Transverse colon (tissue), 4 donors: Measurements from ENCODE around the gene RNF121.

ENCODE experiments used
- POLR2AphosphoS5 ChIP-seq, 3 donors: sonication (generic); formaldehyde crosslinking; IDR thresholded peaks; one replicate each; pipeline ENCODE4 v1.6.1; 2016; ENCODE audit warnings: antibody characterized with exemption in 3 of 3
- TF ChIP-seq, protein P1 (sequence below), 5 experiments: fragments of 200-600 bp in 3 of 5; fragments of 450-650 bp in 2 of 5; sonication (generic) in 3 of 5; IDR thresholded peaks; 1 replicate in 2 of 5; 2 replicates in 3 of 5; pipeline ENCODE4 v1.5.1; 2016 to 2017; ENCODE audit warnings: antibody characterized with exemption in 5 of 5, inconsistent platforms in 3 of 5, mild to moderate bottlenecking in 2 of 5, moderate library complexity in 1 of 5

DNA sequence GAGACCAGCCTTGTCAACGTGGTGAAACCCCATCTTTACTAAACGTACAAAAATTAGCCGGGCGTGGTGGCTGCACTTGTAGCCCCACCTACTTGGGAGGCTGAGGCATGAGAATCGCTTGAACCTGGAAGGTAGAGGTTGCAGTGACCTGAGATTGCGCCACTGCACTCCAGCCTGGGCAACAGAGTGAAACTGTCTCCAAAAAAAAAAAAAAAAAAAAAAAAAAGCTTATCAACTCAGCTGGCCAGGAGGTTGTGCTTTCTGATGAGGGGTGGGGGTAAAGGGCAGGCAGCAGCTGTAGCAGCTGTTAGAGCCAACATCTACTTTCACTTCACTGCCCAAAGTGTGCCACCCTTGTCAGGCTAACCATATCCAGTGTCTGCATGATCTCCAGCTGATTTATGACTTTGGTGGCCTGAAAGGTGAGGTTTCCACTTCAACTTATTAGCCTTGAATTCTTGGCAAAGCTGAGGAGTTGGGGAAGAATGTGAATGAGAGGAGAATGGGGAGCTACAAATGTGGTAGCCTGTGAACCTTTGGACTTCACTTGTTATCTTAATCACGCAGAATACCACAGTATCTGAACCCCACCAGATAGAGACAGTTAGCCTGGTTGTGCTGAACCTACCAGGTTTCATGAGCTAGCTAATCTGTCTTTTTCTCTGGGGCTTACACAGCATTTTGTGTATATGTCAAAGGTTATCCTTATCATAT lies 19.6 kb downstream of the RNF121 start:
- no peak for TF ChIP-seq POLR2AphosphoS5 (IDR thresholded peaks at IDR 0.05)
- TF ChIP-seq, protein P1, sequence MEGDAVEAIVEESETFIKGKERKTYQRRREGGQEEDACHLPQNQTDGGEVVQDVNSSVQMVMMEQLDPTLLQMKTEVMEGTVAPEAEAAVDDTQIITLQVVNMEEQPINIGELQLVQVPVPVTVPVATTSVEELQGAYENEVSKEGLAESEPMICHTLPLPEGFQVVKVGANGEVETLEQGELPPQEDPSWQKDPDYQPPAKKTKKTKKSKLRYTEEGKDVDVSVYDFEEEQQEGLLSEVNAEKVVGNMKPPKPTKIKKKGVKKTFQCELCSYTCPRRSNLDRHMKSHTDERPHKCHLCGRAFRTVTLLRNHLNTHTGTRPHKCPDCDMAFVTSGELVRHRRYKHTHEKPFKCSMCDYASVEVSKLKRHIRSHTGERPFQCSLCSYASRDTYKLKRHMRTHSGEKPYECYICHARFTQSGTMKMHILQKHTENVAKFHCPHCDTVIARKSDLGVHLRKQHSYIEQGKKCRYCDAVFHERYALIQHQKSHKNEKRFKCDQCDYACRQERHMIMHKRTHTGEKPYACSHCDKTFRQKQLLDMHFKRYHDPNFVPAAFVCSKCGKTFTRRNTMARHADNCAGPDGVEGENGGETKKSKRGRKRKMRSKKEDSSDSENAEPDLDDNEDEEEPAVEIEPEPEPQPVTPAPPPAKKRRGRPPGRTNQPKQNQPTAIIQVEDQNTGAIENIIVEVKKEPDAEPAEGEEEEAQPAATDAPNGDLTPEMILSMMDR (IDR thresholded peaks at IDR 0.05) = no peak
